Endothelial cell (in vitro differentiated cells): ENCODE results near the gene YWHAQ. TPM values are rescaled to one million over a fixed set of nuclear protein-coding genes. Genes with fewer than 3 reads are reported as not detected.
A peak's percentile ranks its signal among the peaks of the same experiment; 100 is the strongest.

Experiments
- DNase-seq: peaks from one replicate; pipeline ENCODE4 v3.0.0; 2021; ENCODE audit warnings: low spot score
- H3K27ac Mint-ChIP-seq: one replicate; pipeline ENCODE4 v1.8.0; 2021; ENCODE audit warnings: mixed read lengths, inconsistent platforms; ENCODE audit not compliant: unreplicated experiment
- H3K27me3 Mint-ChIP-seq: one replicate; pipeline ENCODE4 v1.8.0; 2021; ENCODE audit warnings: mild to moderate bottlenecking, moderate library complexity, mixed read lengths, inconsistent platforms; ENCODE audit not compliant: unreplicated experiment
- H3K36me3 Mint-ChIP-seq: one replicate; pipeline ENCODE4 v1.8.0; 2021; ENCODE audit warnings: mild to moderate bottlenecking, low read depth, mixed read lengths, inconsistent platforms; ENCODE audit not compliant: unreplicated experiment
- H3K4me1 Mint-ChIP-seq: one replicate; pipeline ENCODE4 v1.8.0; 2021; ENCODE audit warnings: mild to moderate bottlenecking, mixed read lengths, inconsistent platforms; ENCODE audit not compliant: unreplicated experiment
- H3K4me3 Mint-ChIP-seq: one replicate; pipeline ENCODE4 v1.8.0; 2021; ENCODE audit warnings: mild to moderate bottlenecking, mixed read lengths, inconsistent platforms; ENCODE audit not compliant: unreplicated experiment
- H3K9me3 Mint-ChIP-seq: one replicate; pipeline ENCODE4 v1.8.0; 2021; ENCODE audit warnings: mixed read lengths, inconsistent platforms; ENCODE audit not compliant: unreplicated experiment
- long read RNA-seq: library from polyadenylated mRNA; unstranded; transcript quantifications from one replicate; pipeline ENCODE4 v2.0.0, GENCODE V29; 2020; ENCODE audit not compliant: unreplicated experiment
- total RNA-seq: library from RNA; stranded (reverse); fragmentation: NEBNext Ultra II Directional; extraction: Animal tissue kit (Norgen Biotek cat#: 25700); gene quantifications from one replicate; pipeline ENCODE4 v1.2.1, GENCODE V29; 2021; ENCODE audit not compliant: unreplicated experiment
- TF ChIP-seq, protein P1 (sequence below): fragments of 200-600 bp; sonication (generic); IDR thresholded peaks from one replicate; pipeline ENCODE4 v1.5.0; 2021; ENCODE audit warnings: antibody characterized with exemption; ENCODE audit not compliant: unreplicated experiment

YWHAQ gene
- total RNA-seq, result 268 TPM
- long read RNA-seq, transcript YWHAQ-201 (6 exons, 2,208 nt), result major isoform, 168 of 220 reads
- long read RNA-seq, transcript YWHAQ-202 (5 exons, 2,216 nt), result minor isoform, 44 of 220 reads
- long read RNA-seq, partial matches to known transcripts, result 4 of 220 reads
- long read RNA-seq, other reads (novel, unspliced or antisense), result 4 of 220 reads

DNA sequence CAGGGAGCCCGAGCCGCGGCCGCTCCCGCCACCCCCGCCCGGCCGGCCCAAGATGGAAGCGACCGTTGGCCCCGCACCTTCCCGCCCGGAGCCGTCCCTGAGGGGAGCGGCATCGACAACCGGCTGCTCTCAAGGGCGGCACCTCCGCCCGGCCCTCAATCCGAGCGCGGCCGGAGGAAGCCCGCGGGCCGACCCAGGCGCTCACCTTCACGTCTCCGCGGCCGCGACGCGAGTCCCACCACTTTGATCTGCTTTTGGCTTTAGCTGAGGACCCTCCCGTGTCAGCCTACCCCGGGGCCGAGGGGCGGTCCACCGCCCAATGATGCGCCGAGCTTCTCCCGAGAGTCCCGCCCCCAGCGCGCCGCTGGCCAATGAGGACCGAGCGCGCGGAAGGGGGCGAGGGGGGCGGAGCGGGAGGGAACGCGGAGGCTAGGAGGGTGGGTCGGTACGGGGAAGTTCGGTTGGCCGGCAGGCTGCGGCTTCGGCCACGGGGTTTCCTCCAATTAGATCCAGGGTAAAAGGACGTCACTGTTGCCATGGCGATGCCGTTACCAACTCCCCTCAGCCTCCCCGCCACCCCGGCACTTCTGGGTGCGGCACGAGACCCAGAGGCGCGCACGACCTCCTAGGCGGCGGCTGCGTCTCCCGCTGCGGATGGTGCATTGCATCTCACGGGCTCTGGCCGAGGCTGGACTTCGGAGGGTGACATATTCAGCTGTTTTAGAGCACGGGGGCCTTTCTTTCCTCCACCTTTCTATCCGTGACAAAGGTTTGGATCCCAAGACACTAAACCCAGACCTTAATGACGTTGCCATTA lies at the start of gene YWHAQ:
Gene YWHAQ, minus strand, starts transcription at position 262 of the 817 bp plus-strand sequence. CDS start 545 bp downstream, outside the sequence.
- H3K4me3 Mint-ChIP-seq, result peak within 1 kb of the TSS; percentile 98
- H3K9me3 Mint-ChIP-seq, result no peaks in the 10 kb centered on the region
- peak within 1 kb of the TSS; percentile 92 for H3K27ac Mint-ChIP-seq
- peaks cover 11% of the 10 kb centered on the region for H3K27me3 Mint-ChIP-seq
- peaks cover 31% of the 10 kb centered on the region for H3K36me3 Mint-ChIP-seq
- H3K4me1 Mint-ChIP-seq, result peaks cover 40% of the 10 kb centered on the region
- TF ChIP-seq, protein P1, sequence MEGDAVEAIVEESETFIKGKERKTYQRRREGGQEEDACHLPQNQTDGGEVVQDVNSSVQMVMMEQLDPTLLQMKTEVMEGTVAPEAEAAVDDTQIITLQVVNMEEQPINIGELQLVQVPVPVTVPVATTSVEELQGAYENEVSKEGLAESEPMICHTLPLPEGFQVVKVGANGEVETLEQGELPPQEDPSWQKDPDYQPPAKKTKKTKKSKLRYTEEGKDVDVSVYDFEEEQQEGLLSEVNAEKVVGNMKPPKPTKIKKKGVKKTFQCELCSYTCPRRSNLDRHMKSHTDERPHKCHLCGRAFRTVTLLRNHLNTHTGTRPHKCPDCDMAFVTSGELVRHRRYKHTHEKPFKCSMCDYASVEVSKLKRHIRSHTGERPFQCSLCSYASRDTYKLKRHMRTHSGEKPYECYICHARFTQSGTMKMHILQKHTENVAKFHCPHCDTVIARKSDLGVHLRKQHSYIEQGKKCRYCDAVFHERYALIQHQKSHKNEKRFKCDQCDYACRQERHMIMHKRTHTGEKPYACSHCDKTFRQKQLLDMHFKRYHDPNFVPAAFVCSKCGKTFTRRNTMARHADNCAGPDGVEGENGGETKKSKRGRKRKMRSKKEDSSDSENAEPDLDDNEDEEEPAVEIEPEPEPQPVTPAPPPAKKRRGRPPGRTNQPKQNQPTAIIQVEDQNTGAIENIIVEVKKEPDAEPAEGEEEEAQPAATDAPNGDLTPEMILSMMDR, result no peak
- peak; percentile 99 for DNase-seq

DNA sequence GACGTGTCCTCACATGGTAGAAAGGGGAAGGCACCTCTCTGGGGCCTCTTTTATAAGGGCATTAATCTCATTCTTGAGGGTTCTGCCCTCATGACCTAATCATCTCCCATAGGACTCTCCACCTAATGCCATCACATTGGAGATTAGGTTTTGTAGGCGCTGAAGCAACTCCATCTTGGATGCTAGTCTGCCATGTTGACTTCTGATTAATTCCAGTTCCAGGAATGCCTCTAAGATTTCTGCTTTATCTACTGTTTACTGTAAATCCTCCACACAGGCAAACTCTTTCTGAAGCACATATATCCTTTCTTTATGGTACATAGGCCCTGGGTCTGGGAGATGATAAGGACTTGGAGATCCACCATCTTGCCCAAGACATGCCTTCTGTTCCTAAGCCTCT lies 49.3 kb upstream of the YWHAQ start:
- Mint-ChIP-seq H3K27ac (no peak overlapping the region), H3K36me3 (peaks cover 5% of the 10 kb centered on the region), H3K9me3 (no peaks in the 10 kb centered on the region), H3K4me1 (peaks cover 16% of the 10 kb centered on the region), H3K27me3 (peaks cover 3% of the 10 kb centered on the region), H3K4me3 (no peak overlapping the region)
- TF ChIP-seq, protein P1, result no peak
- DNase-seq, result no peak

DNA sequence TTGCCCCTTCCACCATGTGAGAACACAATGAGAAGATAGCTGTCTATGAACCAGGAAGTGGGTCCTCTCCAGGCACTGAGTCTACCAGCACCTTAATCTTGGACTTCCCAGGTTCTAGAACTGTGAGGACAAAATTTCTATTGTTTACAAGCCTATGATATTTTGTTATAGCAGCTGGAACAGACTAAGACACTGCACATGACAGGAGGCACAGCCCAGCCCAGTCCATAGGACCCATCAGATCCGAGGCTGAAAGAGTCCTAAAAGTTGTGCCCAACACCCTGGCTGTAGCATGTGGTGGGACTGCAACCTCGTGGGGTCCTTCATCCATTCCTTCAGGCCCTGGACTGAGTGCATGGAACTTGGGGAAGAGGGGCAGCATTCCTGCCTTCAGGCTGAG lies 48.4 kb upstream of the YWHAQ start:
- H3K36me3 Mint-ChIP-seq, result peaks cover 5% of the 10 kb centered on the region

DNA sequence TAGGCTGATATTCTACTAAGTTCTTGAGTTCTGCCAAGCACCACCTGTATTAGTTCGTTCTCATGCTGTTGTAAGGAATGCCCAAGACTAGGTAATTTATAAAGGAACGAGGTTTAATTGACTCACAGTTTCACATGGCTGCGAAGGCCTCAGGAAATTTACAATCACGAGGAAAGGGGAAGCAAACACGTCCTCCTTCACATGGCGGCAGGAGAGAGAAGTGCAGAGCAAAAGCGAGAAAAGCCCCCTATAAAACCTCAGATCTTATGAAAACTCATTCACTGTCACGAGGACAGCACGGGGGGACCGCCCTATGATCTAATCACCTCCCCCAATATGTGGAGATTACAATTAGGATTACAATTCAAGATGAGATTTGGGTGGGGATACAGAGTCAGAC lies 47.7 kb upstream of the YWHAQ start:
- H3K27ac Mint-ChIP-seq, result no peak overlapping the region
- DNase-seq, result no peak
- peaks cover 5% of the 10 kb centered on the region for H3K36me3 Mint-ChIP-seq
- no peaks in the 10 kb centered on the region for H3K9me3 Mint-ChIP-seq
- TF ChIP-seq, protein P1, result no peak
- peaks cover 3% of the 10 kb centered on the region for H3K27me3 Mint-ChIP-seq
- no peak overlapping the region for H3K4me3 Mint-ChIP-seq
- H3K4me1 Mint-ChIP-seq, result peaks cover 16% of the 10 kb centered on the region

More for the DNA sequence above, 48.4 kb upstream of the YWHAQ start:
- H3K4me1 Mint-ChIP-seq, result peaks cover 16% of the 10 kb centered on the region
- H3K27me3 Mint-ChIP-seq, result peaks cover 3% of the 10 kb centered on the region
- TF ChIP-seq, protein P1, result no peak
- no peak overlapping the region for H3K27ac Mint-ChIP-seq
- no peak overlapping the region for H3K4me3 Mint-ChIP-seq
- no peak for DNase-seq
- no peaks in the 10 kb centered on the region for H3K9me3 Mint-ChIP-seq
